Measurements from ENCODE around the gene NUCKS1.

- TF ChIP-seq CTCF (IDR thresholded peaks at IDR 0.05), result no peak
- no peak for TF ChIP-seq POLR2A (IDR thresholded peaks at IDR 0.05)
These were observed 43.1 kb upstream of the NUCKS1 start for GRCh38 chr1:205792961-205793673.

Data from thyroid gland (tissue), 4 donors.